Spleen (tissue), 11 donors: ENCODE results near the gene CSF2. TPM values are rescaled to one million over a fixed set of nuclear protein-coding genes. Genes with fewer than 3 reads are reported as not detected.

ENCODE experiments used
- DNase-seq: peaks from one replicate; pipeline ENCODE4 v3.0.0-alpha.2; 2020
- H3K27ac ChIP-seq, 8 donors: fragments of 200-600 bp; sonication (generic) in 7 of 8; 1 replicate in 4 of 8; 2 replicates in 4 of 8; pipeline versions ENCODE4 v1.5.0 to v1.8.0; 2016 to 2021; ENCODE audit warnings: inconsistent platforms in 4 of 8, mild to moderate bottlenecking in 4 of 8, moderate library complexity in 1 of 8
- H3K27me3 ChIP-seq, 7 donors: fragments of 200-600 bp; sonication (generic) in 6 of 7; replicated peaks in 1 of 7; 1 replicate in 4 of 7; 2 replicates in 3 of 7; pipeline versions ENCODE4 v1.5.0 to v1.8.0; 2016 to 2021; ENCODE audit warnings: inconsistent platforms in 3 of 7, mild to moderate bottlenecking in 1 of 7
- H3K36me3 ChIP-seq, 6 donors: fragments of 200-600 bp; sonication (generic) in 5 of 6; 1 replicate in 4 of 6; 2 replicates in 2 of 6; pipeline versions ENCODE4 v1.5.0 to v1.8.0; 2016 to 2021; ENCODE audit warnings: inconsistent platforms in 2 of 6
- H3K4me1 ChIP-seq, 6 donors: fragments of 200-600 bp; sonication (generic) in 5 of 6; 1 replicate in 3 of 6; 2 replicates in 3 of 6; pipeline versions ENCODE4 v1.5.0 to v1.8.0; 2016 to 2021; ENCODE audit warnings: inconsistent platforms in 3 of 6
- H3K4me3 ChIP-seq, 8 donors: fragments of 200-600 bp; sonication (generic) in 7 of 8; 1 replicate in 4 of 8; 2 replicates in 4 of 8; pipeline versions ENCODE4 v1.5.0 to v1.8.0; 2016 to 2021; ENCODE audit warnings: inconsistent platforms in 4 of 8, mild to moderate bottlenecking in 4 of 8, moderate library complexity in 2 of 8
- H3K9me3 ChIP-seq, 8 donors: fragments of 200-600 bp; sonication (generic) in 7 of 8; 1 replicate in 4 of 8; 2 replicates in 4 of 8; pipeline versions ENCODE4 v1.5.0 to v1.8.0; 2016 to 2021; ENCODE audit warnings: inconsistent platforms in 4 of 8
- CTCF ChIP-seq, 11 experiments: fragments of 200-600 bp in 7 of 11; fragments of 450-650 bp in 4 of 11; sonication (generic) in 4 of 11; IDR thresholded peaks in 8 of 11; conservative IDR thresholded peaks in 3 of 11; 1 replicate in 7 of 11; 2 replicates in 4 of 11; pipeline versions ENCODE4 v1.4.0 to v1.8.0; 2016 to 2021; ENCODE audit warnings: antibody characterized with exemption in 11 of 11, inconsistent platforms in 4 of 11, mild to moderate bottlenecking in 1 of 11
- POLR2A ChIP-seq, 3 donors: fragments of 450-650 bp; IDR thresholded peaks; one replicate each; pipeline ENCODE4 v1.5.1; 2017; ENCODE audit warnings: antibody characterized with exemption in 3 of 3, mild to moderate bottlenecking in 1 of 3
- POLR2AphosphoS5 ChIP-seq, 3 donors: sonication (generic); formaldehyde crosslinking; IDR thresholded peaks; one replicate each; pipeline ENCODE4 v1.5.1; 2017; ENCODE audit warnings: antibody characterized with exemption in 3 of 3
- WGBS, 5 donors: extraction: QIAGEN DNeasy Blood & Tissue Kit in 3 of 5; methylation state at CpG; one replicate each; pipeline versions ENCODE4 v1.1.5 to v1.1.7; 2013 to 2018; 5-methylcytosine and 5-hydroxymethylcytosine counted together
- intact Hi-C: fragments of 100-400 bp; cut with DNase I; formaldehyde crosslinking; loops from one replicate; pipeline ENCODE4 v1.15.0; 2023; ENCODE audit warnings: low total_unique reads
- polyA plus RNA-seq, 3 donors: library from polyadenylated mRNA; stranded (reverse); fragments of 200-250 nt; gene quantifications; one replicate each; pipeline ENCODE4 v1.2.1, GENCODE V29; 2013
- total RNA-seq, 7 donors: library from RNA; depleted of rRNA in 3 of 7; stranded (reverse); fragments of >200 nt in 3 of 7; fragmentation: NEBNext Ultra II Directional in 4 of 7; extraction: Animal tissue kit (Norgen Biotek cat#: 25700) in 4 of 7; gene quantifications; one replicate each; pipeline versions ENCODE4 v1.1.0 to v1.2.1, GENCODE V29; 2016 to 2021
- donor health status: healthy with polysubstance abuse.
- donor health status: DM: no; HTN: no; CAD: no; lungs with moderate emphysema.
- donor health status: DM: no; HTN: no; CAD: no.
- donor health status: Bipolar disorder and iron deficiency.
- donor health status: healthy.
- donor health status: DM: no; HTN: no; CAD: no.
- donor health status: DM: yes; HTN: yes; CAD: no.

CSF2 gene
- total and polyA plus RNA-seq, 10 donors, result not detected

DNA sequence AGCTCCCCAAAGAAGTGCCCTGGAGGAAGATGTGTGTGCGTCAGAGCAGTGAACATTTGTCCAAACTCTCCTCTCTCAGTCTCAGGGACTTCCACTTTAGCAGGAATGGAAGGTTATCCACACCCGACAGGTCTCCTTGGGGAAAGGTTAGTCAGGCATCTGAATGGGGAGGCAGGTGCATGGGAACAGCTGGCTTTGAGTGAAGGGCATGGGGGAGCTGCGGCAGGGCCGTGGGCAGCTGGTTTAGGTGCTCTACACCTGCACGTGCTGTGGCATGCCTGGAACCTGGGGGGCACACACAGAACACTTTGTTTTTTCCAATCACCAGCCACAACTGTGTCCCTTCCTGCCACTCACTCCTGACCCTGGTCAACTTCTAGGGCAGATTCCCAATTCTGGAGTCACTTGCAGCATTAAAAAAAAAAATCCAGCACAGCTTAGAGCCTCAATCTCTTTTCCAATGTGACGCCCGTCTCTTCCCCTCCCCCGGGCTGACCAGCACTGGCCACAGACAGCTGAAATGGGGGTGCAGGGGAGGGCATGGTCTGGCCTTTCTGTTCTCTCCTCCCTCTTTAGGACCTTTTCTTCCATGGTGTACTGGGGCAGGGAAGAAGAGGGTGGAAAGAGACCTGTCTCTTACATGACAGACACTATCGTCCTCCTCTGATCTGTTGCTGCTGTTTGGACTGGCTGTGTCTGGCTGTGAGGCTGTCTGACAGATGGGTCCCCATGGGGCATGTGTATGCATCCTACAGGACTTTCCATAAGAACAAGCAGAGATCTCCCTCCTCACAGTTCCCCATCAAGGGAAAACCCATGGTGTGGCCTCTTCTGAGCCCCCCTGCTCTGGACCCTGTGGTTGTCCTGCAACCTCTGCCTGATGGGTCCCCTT is 22.7 kb upstream of the CSF2 start:
- intact Hi-C loops, result no loop called here
- H3K4me1 ChIP-seq, result no peaks in the 10 kb centered on the region
- no peaks in the 10 kb centered on the region for H3K27me3 ChIP-seq
- 80 to 89% (median 84%) methylated on average over 9 of the region's 9 CpGs for WGBS, 5 donors
- no peak overlapping the region for H3K27ac ChIP-seq
- no peak for DNase-seq
- H3K4me3 ChIP-seq, result no peak overlapping the region
- no peaks in the 10 kb centered on the region for H3K36me3 ChIP-seq
- TF ChIP-seq POLR2AphosphoS5 (IDR thresholded peaks at IDR 0.05), result no peak
- no peak for TF ChIP-seq POLR2A (IDR thresholded peaks at IDR 0.05)
- TF ChIP-seq CTCF (IDR thresholded peaks at IDR 0.05 in 8 of 11, conservative IDR thresholded peaks at IDR 0.05 in 3 of 11), result no peak
- H3K9me3 ChIP-seq, result no peaks in the 10 kb centered on the region

- H3K27ac ChIP-seq, result no peak overlapping the region
- H3K36me3 ChIP-seq, result no peaks in the 10 kb centered on the region
- TF ChIP-seq CTCF (IDR thresholded peaks at IDR 0.05 in 8 of 11, conservative IDR thresholded peaks at IDR 0.05 in 3 of 11), result no peak
- no peak for TF ChIP-seq POLR2A (IDR thresholded peaks at IDR 0.05)
- TF ChIP-seq POLR2AphosphoS5 (IDR thresholded peaks at IDR 0.05), result no peak
- intact Hi-C loops, result no loop called here
- peaks cover 0 to 5% (median 0%) of the 10 kb centered on the region in 6 donors for H3K4me1 ChIP-seq
- no peak overlapping the region for H3K4me3 ChIP-seq
- WGBS, 5 donors, result 76 to 88% (median 80%) methylated on average over 10 of the region's 10 CpGs
- peak; percentile 68 for DNase-seq
- H3K27me3 ChIP-seq, result no peaks in the 10 kb centered on the region
- no peaks in the 10 kb centered on the region for H3K9me3 ChIP-seq
Observed at GRCh38 chr5:132052520-132052919, 21.1 kb upstream of the CSF2 start.

DNA sequence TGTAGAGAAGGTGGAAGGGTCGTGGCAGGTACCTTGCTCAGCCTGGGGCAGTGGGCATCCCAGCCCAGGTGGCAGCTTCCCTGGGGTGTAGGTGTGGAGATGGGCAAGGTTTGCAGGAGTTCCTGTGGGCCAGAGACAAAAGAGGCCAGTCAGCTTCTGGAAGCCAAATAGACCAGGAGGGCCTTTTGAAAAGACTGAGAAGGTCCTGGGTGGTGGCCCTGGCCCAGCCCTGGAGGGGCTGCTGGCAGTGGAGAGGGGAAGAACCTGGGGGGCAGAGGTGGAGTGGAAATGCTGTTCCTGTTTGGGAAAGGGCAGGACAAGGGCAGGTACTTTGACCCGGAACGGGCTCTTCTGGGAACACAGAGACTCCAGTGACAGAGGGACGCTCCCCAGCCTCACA is 20.1 kb upstream of the CSF2 start:
- TF ChIP-seq POLR2AphosphoS5 (IDR thresholded peaks at IDR 0.05) (no peak), CTCF (IDR thresholded peaks at IDR 0.05 in 8 of 11, conservative IDR thresholded peaks at IDR 0.05 in 3 of 11) (no peak), POLR2A (IDR thresholded peaks at IDR 0.05) (no peak)
- H3K27me3 ChIP-seq, result no peaks in the 10 kb centered on the region
- H3K4me3 ChIP-seq, result no peak overlapping the region
- H3K9me3 ChIP-seq, result no peaks in the 10 kb centered on the region
- 72 to 93% (median 84%) methylated on average over 4 of the region's 4 CpGs for WGBS, 5 donors
- intact Hi-C loops, result no loop called here
- DNase-seq, result peak; percentile 61
- H3K27ac ChIP-seq, result no peak overlapping the region
- no peaks in the 10 kb centered on the region for H3K36me3 ChIP-seq
- H3K4me1 ChIP-seq, result peaks cover 0 to 5% (median 0%) of the 10 kb centered on the region in 6 donors

DNA sequence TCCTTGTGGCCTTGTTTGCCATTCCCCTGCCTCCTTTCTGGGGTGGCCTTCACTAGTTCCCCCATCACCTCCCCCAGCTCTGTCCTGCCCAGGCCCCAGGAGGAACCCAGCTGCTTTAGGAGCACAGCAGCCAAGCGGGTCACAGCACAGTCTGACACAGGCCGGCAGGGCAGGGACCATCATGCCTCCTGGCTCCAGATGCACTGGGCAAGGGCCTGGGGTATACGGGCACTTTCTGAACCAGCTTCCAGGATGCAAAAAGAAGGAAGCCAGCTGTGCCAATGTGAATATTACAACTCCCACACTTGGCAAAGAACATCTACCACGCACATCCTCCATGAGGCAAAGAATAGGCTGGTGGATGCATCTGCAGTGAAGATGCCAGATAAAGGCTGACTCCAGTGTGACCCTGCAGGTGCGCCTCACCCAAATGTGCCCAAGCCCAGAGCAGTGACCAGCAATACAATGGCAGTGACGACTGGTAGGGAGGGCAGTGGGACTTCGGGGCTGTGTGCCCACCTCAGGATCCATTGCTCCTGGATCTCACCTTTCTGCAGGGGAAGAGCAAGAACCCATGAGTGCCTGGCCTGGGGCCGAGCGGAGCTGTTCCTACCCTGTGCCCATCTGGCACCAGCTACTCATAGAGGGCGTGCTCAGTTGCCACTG is 19.4 kb upstream of the CSF2 start:
- intact Hi-C loops, result no loop called here
- DNase-seq, result peak; percentile 66
- H3K36me3 ChIP-seq, result no peaks in the 10 kb centered on the region

More for the DNA sequence above, 19.4 kb upstream of the CSF2 start:
- no peak overlapping the region for H3K27ac ChIP-seq
- H3K4me1 ChIP-seq, result peaks cover 0 to 5% (median 0%) of the 10 kb centered on the region in 6 donors
- no peaks in the 10 kb centered on the region for H3K27me3 ChIP-seq
- TF ChIP-seq POLR2AphosphoS5 (IDR thresholded peaks at IDR 0.05) (no peak), POLR2A (IDR thresholded peaks at IDR 0.05) (no peak), CTCF (IDR thresholded peaks at IDR 0.05 in 8 of 11, conservative IDR thresholded peaks at IDR 0.05 in 3 of 11) (no peak)
- no peaks in the 10 kb centered on the region for H3K9me3 ChIP-seq
- H3K4me3 ChIP-seq, result no peak overlapping the region
- WGBS, 5 donors, result 68 to 94% (median 88%) methylated on average over 7 to 10 of the region's 10 CpGs
